ENCODE measurements around the gene MBTD1.

MBTD1 gene

GRCh38 chr17:51144266-51145022, 115.4 kb downstream of the MBTD1 start:
- no peak for DNase-seq (ENCODE audit: low read depth)

- no peak for DNase-seq (ENCODE audit: low read depth)
These were observed 117.3 kb downstream of the MBTD1 start for GRCh38 chr17:51142597-51142996.

GRCh38 chr17:51135956-51136355, 123.9 kb downstream of the MBTD1 start:
- no peak for DNase-seq (ENCODE audit: low read depth)

- DNase-seq (ENCODE audit: low read depth) = no peak
These were observed 126.5 kb downstream of the MBTD1 start for GRCh38 chr17:51133365-51133764.

- DNase-seq (ENCODE audit: low read depth) = no peak
These were observed 126.9 kb downstream of the MBTD1 start for GRCh38 chr17:51132964-51133319.

GRCh38 chr17:51128076-51128475, 131.8 kb downstream of the MBTD1 start:
- no peak for DNase-seq (ENCODE audit: low read depth)

All from amniotic epithelial cell (primary cell).